Epidermal melanocyte (primary cell): ENCODE measurements around the gene LRRC7.
"Not testable (repeated sequence)": the region's sequence is repeated elsewhere in the genome, so short reads cannot be mapped to it uniquely, and the experiment has no call there.

ENCODE experiments used
- DNase-seq: peaks from one replicate; pipeline ENCODE4 v3.0.0; 2011; ENCODE audit warnings: low spot score; ENCODE audit not compliant: insufficient read length

Gene LRRC7

GRCh38 chr1:69693921-69694675, 126.4 kb downstream of the LRRC7 start:
- no peak for DNase-seq

- no peak for DNase-seq
Observed at GRCh38 chr1:69697340-69697739, 129.6 kb downstream of the LRRC7 start.

- no peak for DNase-seq
Observed at GRCh38 chr1:69700770-69701169, 133.0 kb downstream of the LRRC7 start.

- DNase-seq, result no peak
Observed at GRCh38 chr1:69702085-69702484, 134.4 kb downstream of the LRRC7 start.

- no peak for DNase-seq
Observed at GRCh38 chr1:69706473-69706872, 138.8 kb downstream of the LRRC7 start.

DNA sequence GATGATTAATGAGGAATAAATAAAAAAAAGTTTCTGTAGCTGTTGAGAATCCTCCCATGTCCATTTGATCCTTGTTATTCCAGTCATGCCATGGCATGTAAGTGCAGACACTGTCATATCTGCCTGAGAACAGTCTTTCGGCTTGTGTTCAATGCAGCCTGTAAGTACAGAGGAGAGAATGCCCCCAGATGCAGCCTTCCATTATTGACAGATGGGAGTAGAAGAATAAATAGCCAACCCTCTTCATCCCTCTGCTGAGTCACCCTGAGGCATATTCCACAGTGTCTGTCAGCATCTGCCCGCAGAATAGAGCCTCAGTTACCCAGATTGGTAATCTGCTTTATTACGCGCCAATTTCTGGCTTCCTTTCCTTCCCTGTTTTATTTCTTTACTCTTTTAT, 139.4 kb downstream of the LRRC7 start:
- no peak for DNase-seq

- no peak for DNase-seq
Observed at GRCh38 chr1:69710484-69711189, 142.9 kb downstream of the LRRC7 start.

DNA sequence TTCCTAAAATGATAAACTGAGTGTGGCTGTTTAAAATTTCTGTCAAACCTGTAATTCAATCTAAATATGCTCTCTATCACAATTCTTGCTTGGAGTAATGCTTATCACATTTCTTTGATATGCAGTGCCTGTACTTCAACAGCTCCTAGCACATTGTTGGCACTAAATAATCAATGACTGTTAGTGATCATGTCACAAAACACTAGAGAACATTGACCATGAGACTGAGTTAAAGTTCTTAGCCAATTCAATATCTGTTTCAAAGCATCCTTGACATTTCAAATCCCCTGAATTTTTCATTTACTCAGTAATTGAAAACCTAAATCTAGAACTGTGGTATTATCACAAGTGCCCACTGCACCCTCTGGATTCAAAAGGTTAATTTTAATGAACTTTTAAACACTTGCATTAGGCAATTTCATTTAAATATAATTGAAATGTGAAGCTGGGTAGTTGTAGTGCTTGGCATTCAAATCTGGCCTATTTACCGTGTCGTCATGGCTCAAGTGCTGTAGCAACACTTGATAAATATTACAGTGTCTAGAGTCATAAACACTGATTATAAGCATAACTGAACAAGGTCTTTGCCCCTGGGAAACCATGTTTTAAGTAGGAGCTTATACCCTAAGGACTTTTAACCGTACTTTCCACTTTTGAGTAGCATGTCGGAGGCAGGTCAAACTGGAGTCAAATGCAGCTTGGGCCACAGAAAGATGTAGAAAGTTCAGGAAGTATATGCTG, 143.6 kb downstream of the LRRC7 start:
- DNase-seq, result no peak

GRCh38 chr1:69717834-69718233, 150.1 kb downstream of the LRRC7 start:
- DNase-seq, result not testable (repeated sequence)

- no peak for DNase-seq
Observed at GRCh38 chr1:69728206-69728605, 160.5 kb downstream of the LRRC7 start.

GRCh38 chr1:69733061-69733460, 165.3 kb downstream of the LRRC7 start:
- peak; percentile 12 for DNase-seq

DNA sequence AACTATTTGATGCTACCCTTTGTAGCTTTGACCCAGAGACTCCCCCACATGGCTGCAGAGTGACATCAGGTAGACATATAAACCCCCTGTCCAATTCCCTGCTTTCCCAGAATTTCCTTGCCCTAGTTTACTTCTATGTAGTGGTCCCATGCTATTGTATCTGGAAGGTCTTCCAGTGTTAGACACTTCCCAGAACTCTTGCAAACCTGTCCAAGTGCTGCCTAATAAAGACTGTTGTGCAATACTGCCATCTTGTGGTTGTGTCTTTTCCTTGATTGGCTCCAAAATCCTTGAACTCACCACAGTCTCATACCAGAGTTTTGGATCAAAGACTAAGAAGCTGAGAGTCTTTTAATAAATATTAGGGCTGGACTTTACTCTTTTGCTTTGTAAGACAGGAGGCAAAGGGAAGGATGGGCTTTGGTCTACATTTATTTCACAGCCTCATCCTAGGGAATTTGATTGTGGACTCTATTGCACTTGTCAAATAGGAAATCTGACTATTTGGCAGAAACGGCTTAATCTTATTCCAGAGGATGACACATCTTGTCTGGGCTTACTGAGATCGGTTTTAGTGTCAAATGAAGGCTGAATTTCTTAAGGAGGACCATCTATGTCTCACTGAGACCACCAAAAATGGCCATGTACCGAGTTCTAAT, 169.9 kb downstream of the LRRC7 start:
- DNase-seq, result no peak

DNA sequence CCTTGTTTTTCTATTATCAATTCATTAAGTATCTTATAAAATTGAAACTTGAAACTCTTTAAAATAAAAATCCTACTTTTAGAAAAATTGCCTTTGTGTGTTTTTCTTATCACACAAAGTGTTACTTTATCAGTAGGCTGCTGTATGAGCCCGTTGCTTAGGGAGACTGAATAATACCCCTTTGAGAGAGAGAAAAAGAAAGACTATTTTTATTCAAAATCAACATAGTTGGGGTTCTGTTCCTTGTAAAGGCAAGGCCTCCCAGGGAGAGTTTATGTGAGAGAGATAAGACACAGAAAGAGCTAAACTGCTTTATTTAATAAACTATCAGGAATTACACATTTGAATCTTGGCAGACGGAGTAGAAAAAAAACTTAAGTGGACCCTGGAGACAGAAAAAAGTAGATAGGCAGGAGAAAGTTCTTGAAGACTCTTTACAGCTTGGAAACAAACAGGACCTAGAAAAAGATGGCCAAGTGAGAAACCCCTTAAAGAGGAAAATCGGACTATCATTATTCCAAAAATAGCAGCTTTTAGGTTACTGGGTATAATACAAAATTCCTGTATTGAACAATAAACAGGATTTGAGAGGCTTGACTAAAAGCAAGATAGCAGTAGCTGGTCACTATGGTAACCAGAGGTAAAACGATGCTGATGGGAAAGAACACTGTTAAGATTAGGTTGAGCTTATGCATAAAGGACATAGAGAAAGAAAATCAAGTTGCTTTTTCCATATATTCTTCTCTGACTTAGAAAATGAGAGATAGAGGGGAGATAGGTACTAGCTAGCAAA, 170.9 kb downstream of the LRRC7 start:
- DNase-seq, result no peak

DNA sequence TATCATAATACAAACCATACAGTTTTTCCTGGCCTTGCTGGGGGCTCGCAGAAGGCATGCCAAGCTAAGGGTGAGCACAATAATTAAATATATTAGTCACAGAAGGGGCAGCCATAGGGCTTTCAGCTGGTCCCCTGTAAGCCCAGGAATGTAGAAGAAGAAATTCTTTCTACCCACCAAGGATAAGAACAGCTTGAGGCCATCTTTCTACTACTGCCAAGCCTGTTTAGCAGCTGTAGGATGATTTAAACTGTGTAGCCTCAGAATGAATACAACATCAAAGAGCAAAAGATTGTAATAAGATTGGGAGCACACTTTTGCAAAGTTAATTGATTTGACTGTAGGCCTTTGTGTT, 171.5 kb downstream of the LRRC7 start:
- no peak for DNase-seq

- no peak for DNase-seq
Observed at GRCh38 chr1:69743146-69743545, 175.4 kb downstream of the LRRC7 start.

- DNase-seq, result no peak
Observed at GRCh38 chr1:69744381-69744780, 176.7 kb downstream of the LRRC7 start.

DNA sequence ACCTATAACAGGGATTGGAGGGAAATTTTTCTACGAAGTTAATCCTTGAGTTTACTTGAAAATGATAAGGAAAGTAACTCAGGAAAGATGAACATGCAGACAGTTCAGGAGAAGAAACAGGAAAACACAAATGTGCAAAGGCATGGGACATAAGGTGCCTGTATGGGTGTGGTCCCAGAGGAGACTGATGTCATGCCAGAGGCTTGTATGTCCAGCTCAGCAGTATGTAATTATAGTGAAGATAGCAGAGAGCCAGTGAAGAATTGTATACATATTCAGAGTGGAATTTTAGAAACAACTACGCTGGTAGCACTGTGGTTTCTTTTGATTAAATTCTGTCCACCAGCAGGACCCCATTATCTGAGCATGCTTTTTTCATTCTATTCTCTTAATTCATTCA, 179.5 kb downstream of the LRRC7 start:
- DNase-seq, result no peak

- no peak for DNase-seq
Observed at GRCh38 chr1:69750638-69751037, 182.9 kb downstream of the LRRC7 start.

DNA sequence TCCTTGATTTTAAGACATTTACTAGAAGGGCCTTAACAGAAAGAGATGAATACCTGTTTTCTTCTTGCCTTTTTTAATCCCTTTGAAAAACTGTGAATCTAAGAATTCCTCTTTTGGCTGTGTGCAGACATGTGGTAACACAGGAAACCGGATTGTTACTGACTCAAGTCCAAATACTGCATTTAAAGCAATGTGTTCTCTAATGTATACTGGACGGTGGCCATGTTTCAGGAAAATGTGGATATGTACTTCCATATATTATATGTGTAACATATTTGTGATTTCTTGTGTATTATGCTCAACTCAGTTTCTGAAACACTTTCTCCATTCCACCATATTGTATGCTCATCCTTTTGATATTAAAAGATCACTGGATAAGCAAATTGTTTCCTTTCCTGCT, 185.1 kb downstream of the LRRC7 start:
- DNase-seq, result no peak

DNA sequence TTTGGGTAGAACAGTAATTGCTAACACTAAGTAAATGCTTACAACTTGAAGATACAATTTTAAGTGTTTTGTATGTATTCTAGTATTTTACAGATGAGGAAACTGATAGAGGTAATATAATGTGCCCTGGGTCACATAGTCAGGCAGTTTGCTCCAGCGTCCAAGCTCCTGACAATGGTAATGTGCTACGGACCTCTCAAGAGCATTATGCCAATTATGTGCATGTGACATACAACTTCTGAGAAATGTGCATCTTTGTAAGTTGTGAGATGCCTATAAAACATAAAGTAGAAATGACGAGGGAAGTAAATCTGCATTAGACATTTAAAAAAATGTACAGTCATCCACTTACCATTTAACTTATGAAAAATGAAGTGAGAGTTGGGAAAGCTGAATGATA, 186.8 kb downstream of the LRRC7 start:
- no peak for DNase-seq

DNA sequence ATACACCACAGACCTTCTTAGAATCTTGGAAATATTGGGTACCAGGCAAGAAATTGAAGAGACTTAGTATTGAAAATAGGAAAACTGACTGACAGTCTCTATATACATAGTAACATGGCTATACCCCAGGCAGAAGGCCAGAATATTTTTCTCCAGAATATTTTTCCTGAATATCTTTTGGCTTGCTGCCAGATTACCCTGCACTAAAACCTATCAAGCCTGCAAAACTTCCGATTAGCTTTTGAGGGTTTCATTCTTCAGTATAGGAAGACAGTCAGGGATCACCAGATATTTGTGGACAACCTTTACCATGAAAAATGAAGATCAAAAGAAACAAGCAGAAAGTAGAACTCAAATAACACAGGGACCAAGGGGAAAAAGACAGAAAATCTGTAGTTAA, 187.9 kb downstream of the LRRC7 start:
- no peak for DNase-seq
